H1 (cell line): ENCODE data around the gene ELL. TPM values are rescaled to one million over a fixed set of nuclear protein-coding genes. Genes with fewer than 3 reads are reported as not detected.

Experiments
- CTCF ChIA-PET: fragments of 300-600 bp; sonication (Branson Sonifier 250); formaldehyde crosslinking; loops from one replicate; lab custom pipeline; 2021; ENCODE audit not compliant: partially characterized antibody; lab: Charles Lee
- POLR2A ChIA-PET: fragments of 300-600 bp; sonication (Branson Sonifier 250); formaldehyde crosslinking; loops from one replicate; lab custom pipeline; 2021; ENCODE audit warnings: inconsistent platforms; ENCODE audit not compliant: partially characterized antibody; lab: Charles Lee
- DNase-seq, 2 experiments: peaks; one replicate each; pipeline versions ENCODE4 v3.0.0 to v3.0.0-alpha.2; 2010 to 2022; ENCODE audit warnings: low spot score in 2 of 2, low read depth in 1 of 2, mixed read lengths in 1 of 2
- FAIRE-seq: peaks from 2 replicates; lab custom pipeline; 2011; peaks lifted over from hg19 to GRCh38; lab: Jason Lieb, UNC
- H2AFZ ChIP-seq: 2 replicates; pipeline ENCODE4 v1.8.1; 2012; ENCODE audit warnings: low read length, inconsistent platforms
- H2AK5ac ChIP-seq: 2 replicates; pipeline ENCODE4 v1.6.1; 2013; ENCODE audit warnings: low read depth, low read length
- H2BK120ac ChIP-seq: replicated peaks from 2 replicates; pipeline ENCODE3; 2013; ENCODE audit warnings: low read depth, low read length, inconsistent platforms
- H2BK12ac ChIP-seq: 2 replicates; pipeline ENCODE4 v1.6.1; 2013; ENCODE audit warnings: low read depth, low read length
- H2BK15ac ChIP-seq: 2 replicates; pipeline ENCODE4 v1.6.1; 2013; ENCODE audit warnings: low read length
- H2BK20ac ChIP-seq: 2 replicates; pipeline ENCODE4 v1.6.1; 2013; ENCODE audit warnings: low read length
- H2BK5ac ChIP-seq: 2 replicates; pipeline ENCODE4 v1.6.1; 2013; ENCODE audit warnings: low read depth, low read length
- H3K14ac ChIP-seq: 2 replicates; pipeline ENCODE4 v1.6.1; 2013; ENCODE audit warnings: inconsistent platforms; ENCODE audit not compliant: insufficient read length
- H3K18ac ChIP-seq: 2 replicates; pipeline ENCODE4 v1.6.1; 2013; ENCODE audit warnings: low read length; ENCODE audit errors: extremely low read depth
- H3K23ac ChIP-seq: 2 replicates; pipeline ENCODE4 v1.6.1; 2013; ENCODE audit warnings: inconsistent platforms; ENCODE audit not compliant: insufficient read length
- H3K23me2 ChIP-seq: 2 replicates; pipeline ENCODE4 v1.6.1; 2013; ENCODE audit warnings: low read depth, low read length
- H3K27ac ChIP-seq: 2 replicates; pipeline ENCODE4 v1.6.1; 2011; ENCODE audit warnings: low read depth, low read length, inconsistent platforms
- H3K27me3 ChIP-seq, 4 experiments: replicated peaks in 1 of 4; 1 replicate in 1 of 4; 2 replicates in 3 of 4; pipeline versions ENCODE4 v1.6.1 to v1.8.1; 2011 to 2013; ENCODE audit warnings: low read length in 3 of 4, mild to moderate bottlenecking in 3 of 4, inconsistent platforms in 2 of 4, mixed read lengths in 2 of 4, moderate library complexity in 1 of 4; ENCODE audit not compliant: control insufficient read depth in 3 of 4, insufficient read depth in 3 of 4; ENCODE audit errors: extremely low read depth in 1 of 4
- H3K36me3 ChIP-seq, 4 experiments: 2 replicates each; pipeline versions ENCODE4 v1.6.1 to v1.8.1; 2011 to 2013; ENCODE audit warnings: mild to moderate bottlenecking in 4 of 4, low read length in 3 of 4, moderate library complexity in 2 of 4, control low read depth in 1 of 4, inconsistent platforms in 1 of 4; ENCODE audit not compliant: insufficient read depth in 4 of 4, control insufficient read depth in 2 of 4
- H3K4ac ChIP-seq: replicated peaks from 2 replicates; pipeline ENCODE3; 2013; ENCODE audit warnings: low read length, low read depth, mixed read lengths, inconsistent platforms; ENCODE audit not compliant: insufficient read length
- H3K4me1 ChIP-seq, 4 experiments: replicated peaks in 1 of 4; 1 replicate in 1 of 4; 2 replicates in 3 of 4; pipeline versions ENCODE4 v1.6.1 to v1.8.1; 2011 to 2013; ENCODE audit warnings: low read length in 3 of 4, inconsistent platforms in 2 of 4, mixed read lengths in 1 of 4; ENCODE audit not compliant: insufficient read depth in 4 of 4, control insufficient read depth in 3 of 4
- H3K4me2 ChIP-seq, 2 experiments: 2 replicates each; pipeline versions ENCODE4 v1.6.1 to v1.8.1; 2011 to 2013; ENCODE audit warnings: low read depth in 2 of 2, low read length in 2 of 2, control low read depth in 1 of 2, inconsistent platforms in 1 of 2, mild to moderate bottlenecking in 1 of 2; ENCODE audit not compliant: insufficient read depth in 1 of 2
- H3K4me3 ChIP-seq, 4 experiments: fragments of 200-600, 300-600 bp in 1 of 4; sonication (generic), shearing (Covaris generic), sonication (Bioruptor Twin) in 1 of 4; 2 replicates each; pipeline versions ENCODE4 v1.5.1 to v1.8.1; 2011 to 2016; ENCODE audit warnings: low read length in 4 of 4, low read depth in 3 of 4, control low read depth in 2 of 4, inconsistent platforms in 2 of 4, mild to moderate bottlenecking in 2 of 4, mixed read lengths in 1 of 4, moderate library complexity in 1 of 4; ENCODE audit not compliant: insufficient read depth in 2 of 4; ENCODE audit errors: extremely low read depth in 1 of 4
- H3K56ac ChIP-seq: replicated peaks from 2 replicates; pipeline ENCODE3; 2013; ENCODE audit warnings: low read depth, mild to moderate bottlenecking, mixed read lengths, low read length, inconsistent platforms; ENCODE audit not compliant: insufficient read length
- H3K79me1 ChIP-seq: 2 replicates; pipeline ENCODE4 v1.6.1; 2013; ENCODE audit warnings: low read depth, low read length, control low read depth
- H3K79me2 ChIP-seq, 2 experiments: 2 replicates each; pipeline versions ENCODE4 v1.6.1 to v1.8.1; 2012 to 2013; ENCODE audit warnings: low read length in 2 of 2, mild to moderate bottlenecking in 2 of 2, inconsistent platforms in 1 of 2; ENCODE audit not compliant: insufficient read depth in 2 of 2, control insufficient read depth in 1 of 2
- H3K9ac ChIP-seq, 4 experiments: replicated peaks in 1 of 4; 1 replicate in 1 of 4; 2 replicates in 3 of 4; pipeline versions ENCODE4 v1.6.1 to v1.8.1; 2011 to 2013; ENCODE audit warnings: low read depth in 3 of 4, low read length in 3 of 4, control low read depth in 2 of 4, mild to moderate bottlenecking in 2 of 4, moderate library complexity in 2 of 4, inconsistent platforms in 1 of 4; ENCODE audit errors: extremely low read depth in 1 of 4
- H3K9me3 ChIP-seq, 2 experiments: 2 replicates each; pipeline versions ENCODE4 v1.6.1 to v1.8.1; 2012 to 2013; ENCODE audit warnings: mild to moderate bottlenecking in 2 of 2, moderate library complexity in 2 of 2, control low read depth in 1 of 2, inconsistent platforms in 1 of 2, low read depth in 1 of 2, low read length in 1 of 2, mixed read lengths in 1 of 2; ENCODE audit not compliant: insufficient read depth in 2 of 2
- H4K20me1 ChIP-seq, 2 experiments: replicated peaks in 1 of 2; 2 replicates each; pipeline versions ENCODE3 to v1.8.1; 2011 to 2013; ENCODE audit warnings: inconsistent platforms in 2 of 2, low read length in 2 of 2, mild to moderate bottlenecking in 1 of 2; ENCODE audit not compliant: insufficient read depth in 2 of 2, control insufficient read depth in 1 of 2
- H4K5ac ChIP-seq: 2 replicates; pipeline ENCODE4 v1.6.1; 2013; ENCODE audit warnings: low read length, low read depth, mixed read lengths, inconsistent platforms; ENCODE audit not compliant: insufficient read length
- H4K8ac ChIP-seq: 2 replicates; pipeline ENCODE4 v1.8.0; 2013; ENCODE audit warnings: mild to moderate bottlenecking, moderate library complexity, low read length, inconsistent platforms; ENCODE audit not compliant: insufficient read depth; ENCODE audit errors: extremely low read depth
- H4K91ac ChIP-seq: replicated peaks from 2 replicates; pipeline ENCODE3; 2013; ENCODE audit warnings: low read length, mixed read lengths, inconsistent platforms; ENCODE audit not compliant: insufficient read length
- BACH1 ChIP-seq: IDR thresholded peaks from 2 replicates; pipeline ENCODE4 v1.6.1; 2012; ENCODE audit warnings: low read length, improper control_type of control experiment
- GTF2F1 ChIP-seq: IDR thresholded peaks from 2 replicates; pipeline ENCODE4 v1.6.1; 2012; ENCODE audit warnings: low read depth, low read length, improper control_type of control experiment, borderline replicate concordance
- POU5F1 ChIP-seq: IDR thresholded peaks from 2 replicates; pipeline ENCODE4 v1.6.1; 2011; ENCODE audit warnings: low read depth, mild to moderate bottlenecking, low read length, moderate library complexity
- RFX5 ChIP-seq: IDR thresholded peaks from 2 replicates; pipeline ENCODE4 v1.6.1; 2011; ENCODE audit warnings: low read depth, low read length, improper control_type of control experiment, borderline replicate concordance
- TBP ChIP-seq: IDR thresholded peaks from 2 replicates; pipeline ENCODE4 v1.6.1; 2011; ENCODE audit warnings: low read depth, low read length, improper control_type of control experiment
- WGBS, 2 experiments: shearing (Covaris generic) in 1 of 2; methylation state at CpG; one replicate each; pipeline versions ENCODE4 v1.1.6 to v1.1.7; 2013 to 2015; ENCODE audit warnings: low lambda C conversion rate in 2 of 2, mixed read lengths in 2 of 2, inconsistent platforms in 1 of 2, low coverage in 1 of 2, missing lambda C conversion rate in 1 of 2; ENCODE audit not compliant: insufficient replicate concordance in 2 of 2, insufficient coverage in 1 of 2, insufficient read length in 1 of 2; ENCODE audit errors: extremely low coverage in 1 of 2, missing lambda C conversion rate in 1 of 2; 5-methylcytosine and 5-hydroxymethylcytosine counted together
- polyA plus RNA-seq, 7 experiments: library from polyadenylated mRNA; depleted of rRNA in 3 of 7; stranded (reverse) in 5 of 7; unstranded in 2 of 7; fragments of >200 nt in 5 of 7; fragments of 200-250 nt in 2 of 7; gene quantifications; 1 replicate in 5 of 7; 2 replicates in 1 of 7; 4 replicates in 1 of 7; pipeline versions ENCODE4 v1.2.1 to v1.2.3, GENCODE V29; 2011 to 2013; ENCODE audit warnings: missing spikeins in 2 of 7, mixed read lengths in 2 of 7
- total RNA-seq: library from RNA; stranded (reverse); fragmentation: NEBNext Ultra II Directional; extraction: Animal tissue kit (Norgen Biotek cat#: 25700); gene quantifications from 2 replicates; pipeline ENCODE4 v1.2.1, GENCODE V29; 2021

The ELL gene
- total and polyA plus RNA-seq, 2 of the 8 experiments (the other 6 are each of a cell fraction or from before 2014, with no cell fraction given): 5.2 to 10.5 TPM

- DNase-seq: no peak
- peaks cover 22% of the 10 kb centered on the region for H3K79me1 ChIP-seq
- H2AFZ ChIP-seq: no peak overlapping the region
- no peak for TF ChIP-seq TBP
- no peak for TF ChIP-seq GTF2F1
- no peak for TF ChIP-seq RFX5
- no peak for TF ChIP-seq BACH1
- no peak for TF ChIP-seq POU5F1
- TF ChIP-seq, all 59 proteins: peak for 0
- H3K23me2 ChIP-seq: no peaks in the 10 kb centered on the region
- H3K27ac ChIP-seq: no peak overlapping the region
- H3K36me3 ChIP-seq: no peaks in the 10 kb centered on the region
- H3K56ac ChIP-seq: no peak overlapping the region
- no peak overlapping the region for H2BK5ac ChIP-seq
- 92% methylated on average over 6 of the region's 7 CpGs; no CpG with 5 or more reads in 1 of the 2 experiments for WGBS, 2 experiments
- H2AK5ac ChIP-seq: no peak overlapping the region
- no peak overlapping the region for H2BK120ac ChIP-seq
- CTCF ChIA-PET: interaction anchor here (1.2 to 18.5 kb wide), 6 partner anchors 9 to 63 kb away, joined by 3 to 458 read pairs (median 4); partner anchors contain the start of genes ELL and KXD1
- no peak overlapping the region for H3K4me3 ChIP-seq
- H3K79me2 ChIP-seq: peaks cover 0 to 24% of the 10 kb centered on the region in 2 experiments; a peak in 2 of 4 replicates
- H3K9ac ChIP-seq: no peak overlapping the region
- H2BK12ac ChIP-seq: no peak overlapping the region
- no peaks in the 10 kb centered on the region for H3K27me3 ChIP-seq
- no peak overlapping the region for H3K14ac ChIP-seq
- H2BK20ac ChIP-seq: no peak overlapping the region
- no peaks in the 10 kb centered on the region for H3K9me3 ChIP-seq
- POLR2A ChIA-PET: interaction anchor here (1.1 kb wide), 1 partner anchor 26 kb away, joined by 3 read pairs; no protein-coding TSS in a partner anchor
- peaks cover 0 to 12% (median 5%) of the 10 kb centered on the region in 4 experiments; a peak in 4 of 7 replicates for H3K4me1 ChIP-seq
- peaks cover 18 to 30% of the 10 kb centered on the region in 2 experiments for H4K20me1 ChIP-seq
- H3K18ac ChIP-seq: no peak overlapping the region
- no peak overlapping the region for H4K91ac ChIP-seq
- H3K23ac ChIP-seq: no peak overlapping the region
- H4K5ac ChIP-seq: no peak overlapping the region
- H2BK15ac ChIP-seq: no peak overlapping the region
- no peak overlapping the region for H4K8ac ChIP-seq
- no peak overlapping the region for H3K4me2 ChIP-seq
- no peak overlapping the region for H3K4ac ChIP-seq
- no peak for FAIRE-seq
These were observed 27.6 kb downstream of the ELL start for GRCh38 chr19:18494267-18494607.
